Mesenchymal stem cell (in vitro differentiated cells and primary cell): Measurements from ENCODE around the gene DENND2C.

ENCODE experiments used
- DNase-seq: peaks from one replicate; pipeline ENCODE4 v3.0.0-alpha.2; 2013
- H2AFZ ChIP-seq: one replicate; pipeline ENCODE4 v1.6.1; 2013; ENCODE audit warnings: low read depth, mild to moderate bottlenecking, control low read depth, inconsistent platforms, low read length, moderate library complexity
- H2AK5ac ChIP-seq: 2 replicates; pipeline ENCODE4 v1.6.1; 2013; ENCODE audit warnings: low read length, moderate library complexity, mild to moderate bottlenecking, inconsistent platforms; ENCODE audit not compliant: severe bottlenecking
- H2BK120ac ChIP-seq: one replicate; pipeline ENCODE4 v1.6.1; 2013; ENCODE audit warnings: low read depth, mild to moderate bottlenecking, inconsistent platforms, low read length, moderate library complexity
- H2BK12ac ChIP-seq, 2 experiments: one replicate each; pipeline ENCODE4 v1.6.1; 2013; ENCODE audit warnings: inconsistent platforms in 2 of 2, low read length in 2 of 2, mild to moderate bottlenecking in 2 of 2, moderate library complexity in 2 of 2, control low read depth in 1 of 2
- H2BK15ac ChIP-seq: one replicate; pipeline ENCODE4 v1.6.1; 2013; ENCODE audit warnings: mild to moderate bottlenecking, low read depth, inconsistent platforms; ENCODE audit not compliant: poor library complexity, severe bottlenecking
- H2BK5ac ChIP-seq: 2 replicates; pipeline ENCODE4 v1.6.1; 2013; ENCODE audit warnings: low read depth, mild to moderate bottlenecking, low read length, control low read depth, inconsistent platforms; ENCODE audit not compliant: poor library complexity, severe bottlenecking
- H3K14ac ChIP-seq, 2 experiments: one replicate each; pipeline ENCODE4 v1.6.1; 2013; ENCODE audit warnings: inconsistent platforms in 2 of 2, low read length in 2 of 2, control low read depth in 1 of 2, mild to moderate bottlenecking in 1 of 2, moderate library complexity in 1 of 2
- H3K18ac ChIP-seq, 2 experiments: one replicate each; pipeline ENCODE4 v1.6.1; 2013; ENCODE audit warnings: inconsistent platforms in 2 of 2, low read length in 2 of 2, control low read depth in 1 of 2, low read depth in 1 of 2, mild to moderate bottlenecking in 1 of 2
- H3K23ac ChIP-seq, 2 experiments: one replicate each; pipeline ENCODE4 v1.6.1; 2013; ENCODE audit warnings: inconsistent platforms in 2 of 2, low read length in 2 of 2, mild to moderate bottlenecking in 2 of 2, moderate library complexity in 2 of 2, control low read depth in 1 of 2
- H3K27ac ChIP-seq: 2 replicates; pipeline ENCODE4 v1.5.1; 2013; ENCODE audit warnings: mild to moderate bottlenecking, moderate library complexity, low read length, control low read depth, inconsistent platforms; ENCODE audit not compliant: poor library complexity, severe bottlenecking
- H3K27me3 ChIP-seq, 2 experiments: 2 replicates each; pipeline versions ENCODE4 v1.6.1 to v1.7.0; 2013; ENCODE audit warnings: low read length in 2 of 2, mild to moderate bottlenecking in 2 of 2, moderate library complexity in 2 of 2, control low read depth in 1 of 2, inconsistent platforms in 1 of 2; ENCODE audit not compliant: control insufficient read depth in 1 of 2, insufficient read depth in 1 of 2
- H3K36me3 ChIP-seq, 2 experiments: 2 replicates each; pipeline versions ENCODE4 v1.6.1 to v1.7.0; 2013; ENCODE audit warnings: low read length in 2 of 2, control low read depth in 1 of 2, inconsistent platforms in 1 of 2, low read depth in 1 of 2, mild to moderate bottlenecking in 1 of 2; ENCODE audit not compliant: insufficient read depth in 2 of 2, control insufficient read depth in 1 of 2
- H3K4ac ChIP-seq, 2 experiments: one replicate each; pipeline ENCODE4 v1.6.1; 2013; ENCODE audit warnings: inconsistent platforms in 2 of 2, low read length in 2 of 2, mild to moderate bottlenecking in 2 of 2, moderate library complexity in 2 of 2, control low read depth in 1 of 2, low read depth in 1 of 2
- H3K4me1 ChIP-seq: 2 replicates; pipeline ENCODE4 v1.6.1; 2013; ENCODE audit warnings: low read depth, low read length, control low read depth; ENCODE audit not compliant: control insufficient read depth, insufficient read depth
- H3K4me2 ChIP-seq: 2 replicates; pipeline ENCODE4 v1.6.1; 2013; ENCODE audit warnings: low read length, mild to moderate bottlenecking, inconsistent platforms; ENCODE audit not compliant: poor library complexity, severe bottlenecking
- H3K4me3 ChIP-seq, 2 experiments: 2 replicates each; pipeline versions ENCODE4 v1.5.1 to v1.7.0; 2013; ENCODE audit warnings: low read length in 2 of 2, mild to moderate bottlenecking in 2 of 2, control low read depth in 1 of 2, low read depth in 1 of 2; ENCODE audit not compliant: insufficient read depth in 1 of 2
- H3K79me1 ChIP-seq: replicated peaks from 2 replicates; pipeline ENCODE4 v1.6.1; 2013; ENCODE audit warnings: mild to moderate bottlenecking, control low read depth, low read length, inconsistent platforms; ENCODE audit not compliant: poor library complexity, severe bottlenecking
- H3K9ac ChIP-seq: 2 replicates; pipeline ENCODE4 v1.7.0; 2013; ENCODE audit warnings: mild to moderate bottlenecking, low read length, moderate library complexity
- H3K9me3 ChIP-seq: 2 replicates; pipeline ENCODE4 v1.7.0; 2013; ENCODE audit warnings: mild to moderate bottlenecking, low read length; ENCODE audit not compliant: control insufficient read depth
- H4K8ac ChIP-seq: one replicate; pipeline ENCODE4 v1.6.1; 2013; ENCODE audit warnings: inconsistent platforms, mild to moderate bottlenecking, low read length, moderate library complexity
- H4K91ac ChIP-seq: one replicate; pipeline ENCODE4 v1.6.1; 2013; ENCODE audit warnings: mild to moderate bottlenecking, low read length, inconsistent platforms
- WGBS: methylation state at CpG from one replicate; pipeline ENCODE4 v1.1.7; 2013; ENCODE audit warnings: mixed read lengths; 5-methylcytosine and 5-hydroxymethylcytosine counted together

Gene DENND2C

GRCh38 chr1:114692947-114693346 is 23.1 kb upstream of the DENND2C start:
- Histone ChIP-seq H2BK5ac (no peak overlapping the region), H3K27ac (no peak overlapping the region), H3K4me1 (no peaks in the 10 kb centered on the region), H3K23ac (no peak overlapping the region), H3K14ac (no peak overlapping the region), H2AFZ (no peak overlapping the region), H3K18ac (no peak overlapping the region), H2BK15ac (no peak overlapping the region), H4K8ac (no peak overlapping the region), H3K4ac (no peak overlapping the region), H3K4me3 (no peak overlapping the region), H3K36me3 (no peaks in the 10 kb centered on the region), H3K4me2 (no peak overlapping the region), H2AK5ac (no peak overlapping the region), H3K27me3 (peaks cover 18 to 20% of the 10 kb centered on the region in 2 experiments), H3K9me3 (no peaks in the 10 kb centered on the region), H3K79me1 (no peaks in the 10 kb centered on the region), H2BK12ac (no peak overlapping the region), H3K9ac (no peak overlapping the region), H2BK120ac (no peak overlapping the region), H4K91ac (no peak overlapping the region)
- DNase-seq, result no peak
- 75% methylated on average over 2 of the region's 3 CpGs for WGBS

GRCh38 chr1:114691061-114691460 is 21.2 kb upstream of the DENND2C start:
- no peaks in the 10 kb centered on the region for H3K9me3 ChIP-seq
- H2AFZ ChIP-seq, result no peak overlapping the region
- H3K18ac ChIP-seq, result no peak overlapping the region
- H3K27me3 ChIP-seq, result peaks cover 27 to 35% of the 10 kb centered on the region in 2 experiments
- H3K9ac ChIP-seq, result no peak overlapping the region
- no peaks in the 10 kb centered on the region for H3K4me1 ChIP-seq
- no peak overlapping the region for H4K8ac ChIP-seq
- no peak overlapping the region for H4K91ac ChIP-seq
- no peak for DNase-seq
- no peak overlapping the region for H3K14ac ChIP-seq
- H3K79me1 ChIP-seq, result no peaks in the 10 kb centered on the region
- no peak overlapping the region for H2BK5ac ChIP-seq
- H3K27ac ChIP-seq, result no peak overlapping the region
- no peak overlapping the region for H2BK120ac ChIP-seq
- 100% methylated on average over 1 of the region's 2 CpGs for WGBS
- H2BK12ac ChIP-seq, result no peak overlapping the region
- no peak overlapping the region for H2BK15ac ChIP-seq
- no peak overlapping the region for H3K23ac ChIP-seq
- no peak overlapping the region for H3K4me3 ChIP-seq
- no peak overlapping the region for H3K4ac ChIP-seq
- H3K4me2 ChIP-seq, result no peak overlapping the region
- H3K36me3 ChIP-seq, result no peaks in the 10 kb centered on the region
- no peak overlapping the region for H2AK5ac ChIP-seq

- Histone ChIP-seq H2AK5ac (no peak overlapping the region), H3K27ac (no peak overlapping the region), H3K4me3 (no peak overlapping the region), H3K14ac (no peak overlapping the region), H3K27me3 (peaks cover 36 to 44% of the 10 kb centered on the region in 2 experiments), H3K23ac (no peak overlapping the region), H4K91ac (no peak overlapping the region), H2BK5ac (no peak overlapping the region), H3K4me1 (no peaks in the 10 kb centered on the region), H2AFZ (no peak overlapping the region), H2BK120ac (no peak overlapping the region), H3K9me3 (no peaks in the 10 kb centered on the region), H3K4me2 (no peak overlapping the region), H2BK15ac (no peak overlapping the region), H3K79me1 (no peaks in the 10 kb centered on the region), H3K4ac (no peak overlapping the region), H4K8ac (no peak overlapping the region), H3K18ac (no peak overlapping the region), H3K36me3 (no peaks in the 10 kb centered on the region), H3K9ac (no peak overlapping the region), H2BK12ac (no peak overlapping the region)
- DNase-seq, result no peak
- WGBS, result 92% methylated on average over 1 of the region's 1 CpG
Observed at GRCh38 chr1:114690148-114690547, 20.3 kb upstream of the DENND2C start.

GRCh38 chr1:114688526-114688925 is 18.7 kb upstream of the DENND2C start:
- Histone ChIP-seq H3K23ac (no peak overlapping the region), H3K14ac (no peak overlapping the region), H4K8ac (no peak overlapping the region), H3K79me1 (no peaks in the 10 kb centered on the region), H4K91ac (no peak overlapping the region), H3K4ac (no peak overlapping the region), H2BK5ac (no peak overlapping the region), H2BK12ac (no peak overlapping the region), H3K27ac (no peak overlapping the region), H2BK15ac (no peak overlapping the region), H3K4me1 (no peaks in the 10 kb centered on the region), H2AFZ (no peak overlapping the region), H3K18ac (no peak overlapping the region), H3K36me3 (no peaks in the 10 kb centered on the region), H3K4me3 (no peak overlapping the region), H3K4me2 (no peak overlapping the region), H2BK120ac (no peak overlapping the region), H3K27me3 (peaks cover 49 to 57% of the 10 kb centered on the region in 2 experiments), H3K9me3 (no peaks in the 10 kb centered on the region), H3K9ac (no peak overlapping the region), H2AK5ac (no peak overlapping the region)
- WGBS, result 72% methylated on average over 4 of the region's 4 CpGs
- DNase-seq, result no peak
